Stomach (tissue), 9 donors: ENCODE measurements around the gene PTPRZ1. TPM values are rescaled to one million over a fixed set of nuclear protein-coding genes. Genes with fewer than 3 reads are reported as not detected.

Source experiments
- DNase-seq, 2 donors: peaks; one replicate each; pipeline versions ENCODE4 v3.0.0 to v3.0.0-alpha.2; 2013 to 2019
- H3K27ac ChIP-seq, 5 donors: fragments of 200-600 bp in 4 of 5; sonication (generic) in 4 of 5; one replicate each; pipeline ENCODE4 v1.5.1; 2013 to 2019; ENCODE audit warnings: mild to moderate bottlenecking in 1 of 5, moderate library complexity in 1 of 5
- H3K27me3 ChIP-seq, 3 donors: fragments of 200-600 bp; sonication (generic); one replicate each; pipeline ENCODE4 v1.5.1; 2017 to 2019; ENCODE audit warnings: mixed run types in 1 of 3
- H3K36me3 ChIP-seq, 4 donors: fragments of 200-600 bp; sonication (generic); 1 replicate in 3 of 4; 2 replicates in 1 of 4; pipeline ENCODE4 v1.5.1; 2016 to 2019
- H3K4me1 ChIP-seq, 4 donors: fragments of 200-600 bp; sonication (generic); one replicate each; pipeline ENCODE4 v1.5.1; 2016 to 2019
- H3K4me3 ChIP-seq, 4 donors: fragments of 200-600 bp; sonication (generic) in 3 of 4; one replicate each; pipeline ENCODE4 v1.5.1; 2016 to 2019; ENCODE audit warnings: mild to moderate bottlenecking in 1 of 4
- H3K9me3 ChIP-seq, 4 donors: fragments of 200-600 bp; sonication (generic); one replicate each; pipeline ENCODE4 v1.5.1; 2016 to 2019
- CTCF ChIP-seq, 7 experiments: fragments of 450-650 bp in 4 of 7; fragments of 200-600 bp in 3 of 7; sonication (generic) in 3 of 7; IDR thresholded peaks; one replicate each; pipeline ENCODE4 v1.5.1; 2016 to 2019; ENCODE audit warnings: antibody characterized with exemption in 7 of 7, control low read depth in 2 of 7, mild to moderate bottlenecking in 1 of 7
- EP300 ChIP-seq: sonication (generic); formaldehyde crosslinking; IDR thresholded peaks from one replicate; pipeline ENCODE4 v1.6.1; 2017; ENCODE audit warnings: antibody characterized with exemption
- POLR2A ChIP-seq, 4 donors: fragments of 450-650 bp; IDR thresholded peaks; one replicate each; pipeline ENCODE4 v1.6.1; 2016; ENCODE audit warnings: antibody characterized with exemption in 4 of 4, control low read depth in 2 of 4, mild to moderate bottlenecking in 1 of 4, moderate library complexity in 1 of 4
- POLR2AphosphoS5 ChIP-seq, 3 donors: sonication (generic); formaldehyde crosslinking; IDR thresholded peaks; one replicate each; pipeline ENCODE4 v1.6.1; 2016; ENCODE audit warnings: antibody characterized with exemption in 3 of 3
- WGBS, 5 donors: extraction: QIAGEN DNeasy Blood & Tissue Kit in 3 of 5; methylation state at CpG; one replicate each; pipeline versions ENCODE4 v1.1.5 to v1.1.7; 2013 to 2018; 5-methylcytosine and 5-hydroxymethylcytosine counted together
- intact Hi-C: fragments of 100-400 bp; cut with DNase I; formaldehyde crosslinking; loops from one replicate; pipeline ENCODE4 v1.15.1; 2023; ENCODE audit warnings: low total_unique reads
- polyA plus RNA-seq, 3 donors: library from polyadenylated mRNA; stranded (reverse); fragments of 200-250 nt; gene quantifications; one replicate each; pipeline ENCODE4 v1.2.3, GENCODE V29; 2013
- total RNA-seq, 5 donors: library from RNA; depleted of rRNA; stranded (reverse); fragments of >200 nt; gene quantifications; one replicate each; pipeline versions ENCODE4 v1.1.0 to v1.2.3, GENCODE V29; 2014 to 2016
- donor health status: healthy with polysubstance abuse.
- donor health status: Bipolar disorder and iron deficiency.
- donor health status: healthy.

Gene PTPRZ1
- total and polyA plus RNA-seq, 8 donors: 0.29 to 31.6 (median 18.1) TPM

- no peak overlapping the region for H3K4me3 ChIP-seq
- 61 to 73% (median 63%) methylated on average over 2 of the region's 2 CpGs for WGBS, 5 donors
- H3K27ac ChIP-seq: no peak overlapping the region
- no peak for TF ChIP-seq POLR2A (IDR thresholded peaks at IDR 0.05)
- no peak for TF ChIP-seq CTCF (IDR thresholded peaks at IDR 0.05)
- no peak for TF ChIP-seq EP300
- no peak for TF ChIP-seq POLR2AphosphoS5 (IDR thresholded peaks at IDR 0.05)
- intact Hi-C loops: no loop called here
- no peaks in the 10 kb centered on the region for H3K9me3 ChIP-seq
- H3K4me1 ChIP-seq: no peaks in the 10 kb centered on the region
- no peak for DNase-seq
- H3K27me3 ChIP-seq: no peaks in the 10 kb centered on the region
- H3K36me3 ChIP-seq: no peaks in the 10 kb centered on the region
Measured at GRCh38 chr7:121891731-121892130, 18.8 kb downstream of the PTPRZ1 start.

GRCh38 chr7:121901026-121901425 is 28.1 kb downstream of the PTPRZ1 start:
- no peaks in the 10 kb centered on the region for H3K4me1 ChIP-seq
- no peak for DNase-seq
- WGBS, 5 donors: 36 to 76% (median 45%) methylated on average over 2 of the region's 2 CpGs
- H3K27me3 ChIP-seq: no peaks in the 10 kb centered on the region
- H3K4me3 ChIP-seq: no peak overlapping the region
- intact Hi-C loops: no loop called here
- no peaks in the 10 kb centered on the region for H3K36me3 ChIP-seq
- no peak overlapping the region for H3K27ac ChIP-seq
- no peaks in the 10 kb centered on the region for H3K9me3 ChIP-seq
- no peak for TF ChIP-seq POLR2AphosphoS5 (IDR thresholded peaks at IDR 0.05)
- no peak for TF ChIP-seq CTCF (IDR thresholded peaks at IDR 0.05)
- TF ChIP-seq EP300: no peak
- TF ChIP-seq POLR2A (IDR thresholded peaks at IDR 0.05): no peak

- intact Hi-C loops: no loop called here
- Histone ChIP-seq H3K4me3 (no peak overlapping the region), H3K9me3 (no peaks in the 10 kb centered on the region), H3K27me3 (no peaks in the 10 kb centered on the region), H3K36me3 (no peaks in the 10 kb centered on the region), H3K4me1 (no peaks in the 10 kb centered on the region), H3K27ac (no peak overlapping the region)
- 77 to 93% (median 82%) methylated on average over 2 of the region's 2 CpGs for WGBS, 5 donors
- TF ChIP-seq POLR2AphosphoS5 (IDR thresholded peaks at IDR 0.05): no peak
- no peak for TF ChIP-seq CTCF (IDR thresholded peaks at IDR 0.05)
- TF ChIP-seq EP300: no peak
- no peak for TF ChIP-seq POLR2A (IDR thresholded peaks at IDR 0.05)
- DNase-seq: no peak
Measured at GRCh38 chr7:121904120-121904519, 31.2 kb downstream of the PTPRZ1 start.

- Histone ChIP-seq H3K9me3 (no peaks in the 10 kb centered on the region), H3K4me1 (no peaks in the 10 kb centered on the region), H3K27me3 (no peaks in the 10 kb centered on the region), H3K36me3 (no peaks in the 10 kb centered on the region), H3K4me3 (no peak overlapping the region), H3K27ac (no peak overlapping the region)
- TF ChIP-seq CTCF (IDR thresholded peaks at IDR 0.05): no peak
- TF ChIP-seq POLR2A (IDR thresholded peaks at IDR 0.05): no peak
- no peak for TF ChIP-seq POLR2AphosphoS5 (IDR thresholded peaks at IDR 0.05)
- no peak for DNase-seq
- intact Hi-C loops: no loop called here
Measured at GRCh38 chr7:121908042-121908441, 35.1 kb downstream of the PTPRZ1 start.
